GM18867 (cell line): Measurements from ENCODE around the gene RREB1.

ENCODE experiments used
- ATAC-seq: cut with Tn5 transposase; IDR thresholded peaks from one replicate; pipeline ENCODE4 v1.9.1; 2021; ENCODE audit warnings: mild to moderate bottlenecking, moderate library complexity; ENCODE audit not compliant: unreplicated experiment

RREB1 gene

GRCh38 chr6:7124636-7125035, 16.9 kb downstream of the RREB1 start:
- ATAC-seq: no peak

- no peak for ATAC-seq
Observed at GRCh38 chr6:7125290-7125689, 17.5 kb downstream of the RREB1 start.

- ATAC-seq: no peak
Observed at GRCh38 chr6:7126754-7127153, 19.0 kb downstream of the RREB1 start.

GRCh38 chr6:7127680-7128079, 19.9 kb downstream of the RREB1 start:
- no peak for ATAC-seq

GRCh38 chr6:7129360-7129759, 21.6 kb downstream of the RREB1 start:
- no peak for ATAC-seq

GRCh38 chr6:7129784-7130569, 22.2 kb downstream of the RREB1 start:
- ATAC-seq: no peak

GRCh38 chr6:7131390-7131789, 23.6 kb downstream of the RREB1 start:
- no peak for ATAC-seq

GRCh38 chr6:7132398-7133035, 24.8 kb downstream of the RREB1 start:
- ATAC-seq: no peak

GRCh38 chr6:7134999-7135745, 27.4 kb downstream of the RREB1 start:
- ATAC-seq: no peak

- ATAC-seq: no peak
Observed at GRCh38 chr6:7135755-7136154, 28.0 kb downstream of the RREB1 start.

GRCh38 chr6:7136859-7137334, 29.1 kb downstream of the RREB1 start:
- peak; percentile 47 for ATAC-seq

- ATAC-seq: peak; percentile 36
Observed at GRCh38 chr6:7137335-7138045, 29.7 kb downstream of the RREB1 start.

GRCh38 chr6:7138046-7138531, 30.3 kb downstream of the RREB1 start:
- no peak for ATAC-seq

- no peak for ATAC-seq
Observed at GRCh38 chr6:7138921-7139358, 31.2 kb downstream of the RREB1 start.

GRCh38 chr6:7139835-7140470, 32.2 kb downstream of the RREB1 start:
- ATAC-seq: no peak

GRCh38 chr6:7140631-7141378, 33.0 kb downstream of the RREB1 start:
- ATAC-seq: peak; percentile 71

GRCh38 chr6:7142228-7142801, 34.6 kb downstream of the RREB1 start:
- ATAC-seq: no peak

GRCh38 chr6:7142918-7143475, 35.2 kb downstream of the RREB1 start:
- ATAC-seq: no peak

GRCh38 chr6:7143476-7143974, 35.8 kb downstream of the RREB1 start:
- ATAC-seq: no peak
